Mesothelial cell of epicardium (in vitro differentiated cells): ENCODE measurements around the gene OPRL1. TPM values are rescaled to one million over a fixed set of nuclear protein-coding genes. Genes with fewer than 3 reads are reported as not detected.

Experiments
- DNase-seq, 2 experiments: peaks; one replicate each; pipeline ENCODE4 v3.0.0; 2021; ENCODE audit warnings: low spot score in 2 of 2; ENCODE audit not compliant: unreplicated experiment in 2 of 2
- H3K27ac Mint-ChIP-seq: 2 replicates; pipeline ENCODE4 v1.8.0; 2021; ENCODE audit warnings: mixed read lengths
- H3K27me3 Mint-ChIP-seq: 2 replicates; pipeline ENCODE4 v1.8.0; 2021; ENCODE audit warnings: low read depth, mixed read lengths
- H3K36me3 Mint-ChIP-seq: 2 replicates; pipeline ENCODE4 v1.8.0; 2021; ENCODE audit warnings: mixed read lengths
- H3K4me1 Mint-ChIP-seq: 2 replicates; pipeline ENCODE4 v1.8.0; 2021; ENCODE audit warnings: mixed read lengths
- H3K4me3 Mint-ChIP-seq: 2 replicates; pipeline ENCODE4 v1.8.0; 2021; ENCODE audit warnings: mild to moderate bottlenecking, moderate library complexity, mixed read lengths
- H3K9me3 Mint-ChIP-seq: 2 replicates; pipeline ENCODE4 v1.8.0; 2021; ENCODE audit warnings: mixed read lengths
- CTCF ChIP-seq: fragments of 200-600 bp; sonication (generic); IDR thresholded peaks from one replicate; pipeline ENCODE4 v1.5.0; 2021; ENCODE audit warnings: antibody characterized with exemption; ENCODE audit not compliant: unreplicated experiment
- total RNA-seq: library from RNA; stranded (reverse); gene quantifications from 3 replicates; pipeline ENCODE4 v1.2.1, GENCODE V29; 2021

The OPRL1 gene
- total RNA-seq, 1 donor from 2014 or later = 2.5 TPM

- Mint-ChIP-seq H3K27ac (no peak overlapping the region), H3K4me1 (no peaks in the 10 kb centered on the region), H3K4me3 (no peak overlapping the region), H3K9me3 (no peaks in the 10 kb centered on the region), H3K36me3 (no peaks in the 10 kb centered on the region), H3K27me3 (no peaks in the 10 kb centered on the region)
- DNase-seq = no peak
- no peak for TF ChIP-seq CTCF
These were observed 7.3 kb upstream of the OPRL1 start for GRCh38 chr20:64072498-64073063.

GRCh38 chr20:64073476-64074183 lies 6.3 kb upstream of the OPRL1 start:
- Mint-ChIP-seq H3K36me3 (no peaks in the 10 kb centered on the region), H3K27me3 (no peaks in the 10 kb centered on the region), H3K9me3 (no peaks in the 10 kb centered on the region), H3K27ac (no peak overlapping the region), H3K4me1 (peaks cover under 1% of the 10 kb centered on the region), H3K4me3 (no peak overlapping the region)
- DNase-seq = no peak
- no peak for TF ChIP-seq CTCF

GRCh38 chr20:64074184-64074789 lies 5.6 kb upstream of the OPRL1 start:
- H3K9me3 Mint-ChIP-seq = no peaks in the 10 kb centered on the region
- no peaks in the 10 kb centered on the region for H3K36me3 Mint-ChIP-seq
- H3K27me3 Mint-ChIP-seq = no peaks in the 10 kb centered on the region
- no peak overlapping the region for H3K4me3 Mint-ChIP-seq
- H3K4me1 Mint-ChIP-seq = peaks cover 6% of the 10 kb centered on the region
- no peak overlapping the region for H3K27ac Mint-ChIP-seq
- no peak for TF ChIP-seq CTCF
- DNase-seq = no peak

GRCh38 chr20:64074963-64075362 lies 4.9 kb upstream of the OPRL1 start:
- TF ChIP-seq CTCF = no peak
- H3K4me1 Mint-ChIP-seq = peaks cover 6% of the 10 kb centered on the region
- no peaks in the 10 kb centered on the region for H3K36me3 Mint-ChIP-seq
- DNase-seq = no peak
- no peak overlapping the region for H3K4me3 Mint-ChIP-seq
- H3K9me3 Mint-ChIP-seq = no peaks in the 10 kb centered on the region
- H3K27ac Mint-ChIP-seq = no peak overlapping the region
- no peaks in the 10 kb centered on the region for H3K27me3 Mint-ChIP-seq

GRCh38 chr20:64075556-64075955 lies 4.3 kb upstream of the OPRL1 start:
- H3K4me1 Mint-ChIP-seq = peaks cover 6% of the 10 kb centered on the region
- no peak overlapping the region for H3K27ac Mint-ChIP-seq
- no peaks in the 10 kb centered on the region for H3K9me3 Mint-ChIP-seq
- no peak for DNase-seq
- H3K4me3 Mint-ChIP-seq = no peak overlapping the region
- peaks cover 6% of the 10 kb centered on the region for H3K27me3 Mint-ChIP-seq
- no peaks in the 10 kb centered on the region for H3K36me3 Mint-ChIP-seq
- no peak for TF ChIP-seq CTCF
